Measurements from ENCODE around the gene TLR7. TPM values are rescaled to one million over a fixed set of nuclear protein-coding genes. Genes with fewer than 3 reads are reported as not detected.

Gene TLR7
- total RNA-seq, 1 donor from 2014 or later, result not detected

DNA sequence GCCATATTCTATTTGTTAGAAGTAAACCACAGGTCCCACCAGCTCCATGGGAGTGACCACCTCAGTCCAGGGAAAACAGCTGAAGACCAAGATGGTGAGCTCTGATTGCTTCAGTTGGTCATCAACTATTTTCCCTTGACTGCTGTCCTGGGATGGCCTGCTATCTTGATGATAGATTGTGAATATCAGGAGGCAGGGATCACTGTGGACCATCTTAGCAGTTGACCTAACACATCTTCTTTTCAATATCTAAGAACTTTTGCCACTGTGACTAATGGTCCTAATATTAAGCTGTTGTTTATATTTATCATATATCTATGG is 55.7 kb downstream of the TLR7 start:
- no peak for DNase-seq (ENCODE audit: low read depth)

GRCh38 chrX:12929701-12930100 is 62.8 kb downstream of the TLR7 start:
- DNase-seq (ENCODE audit: low read depth), result peak; percentile 17

- no peak for DNase-seq (ENCODE audit: low read depth)
Observed at GRCh38 chrX:12930150-12930549, 63.3 kb downstream of the TLR7 start.

- no peak for DNase-seq (ENCODE audit: low read depth)
Observed at GRCh38 chrX:12932244-12932643, 65.4 kb downstream of the TLR7 start.

- DNase-seq (ENCODE audit: low read depth), result no peak
Observed at GRCh38 chrX:12934850-12935249, 68.0 kb downstream of the TLR7 start.

DNA sequence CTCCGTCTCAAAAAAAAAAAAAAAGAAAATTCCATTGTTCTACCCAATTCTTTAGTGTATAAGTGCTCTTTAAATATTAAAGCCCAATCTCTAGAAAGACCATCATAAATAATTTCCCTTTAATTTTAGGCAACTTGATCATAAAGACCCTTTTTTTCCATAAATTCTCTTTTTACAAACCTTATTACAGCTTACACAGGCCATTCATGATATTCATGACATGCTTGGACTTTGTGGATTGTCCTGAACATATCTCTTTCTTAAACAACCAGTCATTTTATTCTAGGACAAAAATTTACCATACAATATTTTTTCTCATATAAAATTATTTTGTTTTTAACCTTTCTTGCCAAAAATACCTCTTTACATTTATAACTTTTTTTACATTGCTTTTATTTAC is 70.1 kb downstream of the TLR7 start:
- DNase-seq (ENCODE audit: low read depth), result no peak

Other genes starting within 250 kb of the TLR7 start
- gene PRPS2, start 75.7 kb upstream of the TLR7 start, total RNA-seq, result 6.5 and 7.3 TPM in 2 replicates
- gene TLR8, start 39.5 kb downstream of the TLR7 start, total RNA-seq, result not detected in 2 replicates
- gene TMSB4X, start 108.0 kb downstream of the TLR7 start, total RNA-seq, result 2,306 and 4,478 TPM in 2 replicates
- 0.40 and 6.3 TPM in 2 replicates for gene FAM9C, start 177.5 kb downstream of the TLR7 start, total RNA-seq